ENCODE results near the gene PFN1. TPM values are rescaled to one million over a fixed set of nuclear protein-coding genes. Genes with fewer than 3 reads are reported as not detected.

The PFN1 gene
- total RNA-seq, 4 donors from 2014 or later: 920 to 1,441 (median 1,060) TPM

DNA sequence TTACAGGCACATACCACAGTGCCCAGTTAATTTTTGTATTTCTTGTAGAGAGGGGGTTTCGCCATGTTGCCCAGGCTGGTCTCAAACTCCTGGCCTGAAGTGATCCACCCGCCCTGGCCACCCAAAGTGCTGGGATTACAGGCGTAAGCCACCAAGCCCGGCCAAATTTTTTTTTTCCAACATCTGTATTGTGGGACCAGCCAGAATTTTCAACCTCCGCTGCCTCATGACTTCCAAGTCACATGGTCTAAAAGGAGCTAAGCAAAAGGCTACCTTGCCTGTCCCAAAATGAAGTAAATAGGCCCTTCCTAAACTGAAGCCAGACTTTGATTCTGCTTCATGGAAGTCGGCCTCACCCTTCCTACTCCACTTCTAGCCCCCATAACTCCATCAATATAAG lies 23.5 kb upstream of the PFN1 start:
- Histone ChIP-seq H3K27ac (peak overlapping the region in 3 of 4 donors; percentile 34 to 95 (median 63)), H3K36me3 (peaks cover 0 to 59% of the 10 kb centered on the region in 2 donors), H3K4me3 (no peak overlapping the region), H3K27me3 (no peaks in the 10 kb centered on the region), H3K9me3 (no peaks in the 10 kb centered on the region), H3K4me1 (peaks cover 3 to 63% (median 26%) of the 10 kb centered on the region in 3 donors)
- TF ChIP-seq, protein P1, sequence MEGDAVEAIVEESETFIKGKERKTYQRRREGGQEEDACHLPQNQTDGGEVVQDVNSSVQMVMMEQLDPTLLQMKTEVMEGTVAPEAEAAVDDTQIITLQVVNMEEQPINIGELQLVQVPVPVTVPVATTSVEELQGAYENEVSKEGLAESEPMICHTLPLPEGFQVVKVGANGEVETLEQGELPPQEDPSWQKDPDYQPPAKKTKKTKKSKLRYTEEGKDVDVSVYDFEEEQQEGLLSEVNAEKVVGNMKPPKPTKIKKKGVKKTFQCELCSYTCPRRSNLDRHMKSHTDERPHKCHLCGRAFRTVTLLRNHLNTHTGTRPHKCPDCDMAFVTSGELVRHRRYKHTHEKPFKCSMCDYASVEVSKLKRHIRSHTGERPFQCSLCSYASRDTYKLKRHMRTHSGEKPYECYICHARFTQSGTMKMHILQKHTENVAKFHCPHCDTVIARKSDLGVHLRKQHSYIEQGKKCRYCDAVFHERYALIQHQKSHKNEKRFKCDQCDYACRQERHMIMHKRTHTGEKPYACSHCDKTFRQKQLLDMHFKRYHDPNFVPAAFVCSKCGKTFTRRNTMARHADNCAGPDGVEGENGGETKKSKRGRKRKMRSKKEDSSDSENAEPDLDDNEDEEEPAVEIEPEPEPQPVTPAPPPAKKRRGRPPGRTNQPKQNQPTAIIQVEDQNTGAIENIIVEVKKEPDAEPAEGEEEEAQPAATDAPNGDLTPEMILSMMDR (IDR thresholded peaks at IDR 0.05): no peak
- TF ChIP-seq EP300 (IDR thresholded peaks at IDR 0.05) (no peak), POLR2A (IDR thresholded peaks at IDR 0.05) (no peak), POLR2AphosphoS5 (IDR thresholded peaks at IDR 0.05) (no peak)
- no peak for ATAC-seq
- WGBS, 2 donors (ENCODE audit: low coverage in 1 of 2): 90% methylated on average over 2 of the region's 6 CpGs; no CpG with 5 or more reads in 1 of the 2 donors

DNA sequence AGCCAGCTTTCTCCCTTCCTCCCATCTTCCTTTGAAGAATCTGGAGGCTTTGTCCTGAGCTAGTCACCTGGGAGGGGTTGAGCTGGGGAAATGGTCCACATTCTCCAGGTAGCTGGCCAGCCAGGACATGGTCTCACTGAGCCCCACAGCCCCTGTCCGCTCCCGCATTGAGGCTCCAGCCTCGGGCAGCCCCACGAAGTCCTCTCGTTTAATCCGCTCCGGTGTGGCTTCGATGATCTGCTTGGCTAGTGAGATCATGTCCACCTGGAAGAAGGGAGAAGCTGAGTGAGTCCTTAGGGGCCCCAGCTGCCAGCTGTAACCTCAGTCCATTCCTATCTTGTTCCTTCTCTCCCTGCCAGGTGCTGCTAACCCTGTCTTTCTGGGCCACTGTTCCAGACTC lies 21.9 kb upstream of the PFN1 start:
- H3K27ac ChIP-seq: peak overlapping the region in 3 of 4 donors; percentile 94 to 95 (median 95)
- TF ChIP-seq, protein P1 (IDR thresholded peaks at IDR 0.05): no peak
- TF ChIP-seq POLR2AphosphoS5 (IDR thresholded peaks at IDR 0.05): no peak
- TF ChIP-seq POLR2A (IDR thresholded peaks at IDR 0.05): no peak
- no peak overlapping the region for H3K4me3 ChIP-seq
- H3K27me3 ChIP-seq: no peaks in the 10 kb centered on the region
- H3K9me3 ChIP-seq: no peaks in the 10 kb centered on the region
- ATAC-seq: no peak
- 60% methylated on average over 1 of the region's 8 CpGs; no CpG with 5 or more reads in 1 of the 2 donors for WGBS, 2 donors (ENCODE audit: low coverage in 1 of 2)
- H3K4me1 ChIP-seq: peaks cover 3 to 78% (median 33%) of the 10 kb centered on the region in 3 donors
- H3K36me3 ChIP-seq: peaks cover 0 to 52% of the 10 kb centered on the region in 2 donors

- no peaks in the 10 kb centered on the region for H3K9me3 ChIP-seq
- no peaks in the 10 kb centered on the region for H3K27me3 ChIP-seq
- peaks cover 0 to 49% of the 10 kb centered on the region in 2 donors for H3K36me3 ChIP-seq
- H3K27ac ChIP-seq: peak overlapping the region; percentile 77 to 95 (median 94)
- peak overlapping the region in 1 of 2 donors; percentile 76 for H3K4me3 ChIP-seq
- peaks cover 3 to 80% (median 33%) of the 10 kb centered on the region in 3 donors for H3K4me1 ChIP-seq
- no peak for ATAC-seq
- 51 to 61% methylated on average over 6 to 8 of the region's 16 CpGs for WGBS, 2 donors (ENCODE audit: low coverage in 1 of 2)
- TF ChIP-seq EP300 (IDR thresholded peaks at IDR 0.05) (no peak), POLR2AphosphoS5 (IDR thresholded peaks at IDR 0.05) (no peak), POLR2A (IDR thresholded peaks at IDR 0.05) (no peak)
- TF ChIP-seq, protein P1 (IDR thresholded peaks at IDR 0.05): no peak
Observed at GRCh38 chr17:4969551-4970173, 21.3 kb upstream of the PFN1 start.

DNA sequence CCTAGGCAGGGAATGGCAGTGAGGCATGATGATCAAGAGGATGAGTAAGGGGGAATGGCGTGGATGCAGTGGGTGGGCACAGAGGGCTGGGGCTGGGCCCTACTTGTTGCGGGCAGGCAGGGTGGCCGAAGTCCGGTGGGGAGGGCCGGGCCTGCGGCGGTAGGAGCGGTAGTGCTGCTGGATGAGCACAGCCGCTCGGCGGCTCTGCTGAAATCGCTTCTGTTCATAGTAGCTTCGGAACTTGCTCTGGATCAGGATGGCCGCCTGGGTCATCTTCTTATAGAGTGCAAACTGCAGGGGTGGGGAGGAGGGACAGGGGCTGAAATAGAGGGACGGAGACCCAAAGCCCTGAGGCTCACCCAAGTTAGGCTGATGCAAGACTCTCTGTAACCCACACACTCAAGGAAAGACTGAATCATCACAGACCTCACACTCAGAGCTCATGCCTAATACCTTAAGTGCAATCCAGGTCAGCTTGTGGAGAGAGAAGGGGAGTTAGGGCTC lies 20.8 kb upstream of the PFN1 start:
- Histone ChIP-seq H3K36me3 (peaks cover 0 to 43% of the 10 kb centered on the region in 2 donors), H3K9me3 (no peaks in the 10 kb centered on the region), H3K27me3 (no peaks in the 10 kb centered on the region), H3K27ac (peak overlapping the region; percentile 77 to 95 (median 94)), H3K4me3 (peak overlapping the region; percentile 31 to 76), H3K4me1 (peaks cover 3 to 74% (median 32%) of the 10 kb centered on the region in 3 donors)
- no peak for ATAC-seq
- WGBS, 2 donors (ENCODE audit: low coverage in 1 of 2): 47% methylated on average over 11 of the region's 15 CpGs; no CpG with 5 or more reads in 1 of the 2 donors
- TF ChIP-seq POLR2A (IDR thresholded peaks at IDR 0.05): no peak
- no peak for TF ChIP-seq EP300 (IDR thresholded peaks at IDR 0.05)
- TF ChIP-seq, protein P1 (IDR thresholded peaks at IDR 0.05): no peak
- TF ChIP-seq POLR2AphosphoS5 (IDR thresholded peaks at IDR 0.05): peak; percentile 81
